RWPE2 (cell line): ENCODE results near the gene GORASP2.

ENCODE experiments used
- ATAC-seq: fragments of 200-7000 bp; cut with Tn5 transposase; 3 replicates; pipeline ENCODE4 v1.9.1; 2021; ENCODE audit warnings: low read depth
- DNase-seq: peaks from one replicate; pipeline ENCODE4 v3.0.0-alpha.2; 2020; ENCODE audit warnings: low spot score
- H3K27ac ChIP-seq: fragments of 450-650 bp; 2 replicates; pipeline ENCODE4 v1.5.1; 2017; ENCODE audit warnings: mild to moderate bottlenecking; ENCODE audit not compliant: poor library complexity, severe bottlenecking
- H3K27me3 ChIP-seq: fragments of 250-450 bp; sonication (Bioruptor Pico); 2 replicates; pipeline ENCODE4 v1.5.1; 2021; ENCODE audit warnings: mild to moderate bottlenecking, moderate library complexity; ENCODE audit not compliant: insufficient read depth, poor library complexity, severe bottlenecking
- H3K36me3 ChIP-seq: fragments of 250-450 bp; sonication (Bioruptor Pico); 2 replicates; pipeline ENCODE4 v1.5.1; 2020; ENCODE audit warnings: low read depth, mild to moderate bottlenecking, moderate library complexity
- H3K4me1 ChIP-seq: fragments of 250-450 bp; sonication (Bioruptor Pico); 2 replicates; pipeline ENCODE4 v1.5.1; 2021; ENCODE audit warnings: mild to moderate bottlenecking, moderate library complexity; ENCODE audit not compliant: insufficient read depth, poor library complexity, severe bottlenecking
- H3K4me3 ChIP-seq: fragments of 250-450 bp; sonication (Bioruptor Pico); 2 replicates; pipeline ENCODE4 v1.5.1; 2021; ENCODE audit warnings: mild to moderate bottlenecking, moderate library complexity; ENCODE audit not compliant: severe bottlenecking
- H3K9me3 ChIP-seq: fragments of 250-450 bp; sonication (Bioruptor Pico); 2 replicates; pipeline ENCODE4 v1.5.1; 2021; ENCODE audit warnings: mild to moderate bottlenecking, moderate library complexity; ENCODE audit not compliant: severe bottlenecking
- TF ChIP-seq, protein P1 (sequence below): fragments of 450-650 bp; IDR thresholded peaks from one replicate; pipeline ENCODE4 v1.5.1; 2017; ENCODE audit warnings: mild to moderate bottlenecking, moderate library complexity; ENCODE audit not compliant: poor library complexity, severe bottlenecking

Gene GORASP2

DNA sequence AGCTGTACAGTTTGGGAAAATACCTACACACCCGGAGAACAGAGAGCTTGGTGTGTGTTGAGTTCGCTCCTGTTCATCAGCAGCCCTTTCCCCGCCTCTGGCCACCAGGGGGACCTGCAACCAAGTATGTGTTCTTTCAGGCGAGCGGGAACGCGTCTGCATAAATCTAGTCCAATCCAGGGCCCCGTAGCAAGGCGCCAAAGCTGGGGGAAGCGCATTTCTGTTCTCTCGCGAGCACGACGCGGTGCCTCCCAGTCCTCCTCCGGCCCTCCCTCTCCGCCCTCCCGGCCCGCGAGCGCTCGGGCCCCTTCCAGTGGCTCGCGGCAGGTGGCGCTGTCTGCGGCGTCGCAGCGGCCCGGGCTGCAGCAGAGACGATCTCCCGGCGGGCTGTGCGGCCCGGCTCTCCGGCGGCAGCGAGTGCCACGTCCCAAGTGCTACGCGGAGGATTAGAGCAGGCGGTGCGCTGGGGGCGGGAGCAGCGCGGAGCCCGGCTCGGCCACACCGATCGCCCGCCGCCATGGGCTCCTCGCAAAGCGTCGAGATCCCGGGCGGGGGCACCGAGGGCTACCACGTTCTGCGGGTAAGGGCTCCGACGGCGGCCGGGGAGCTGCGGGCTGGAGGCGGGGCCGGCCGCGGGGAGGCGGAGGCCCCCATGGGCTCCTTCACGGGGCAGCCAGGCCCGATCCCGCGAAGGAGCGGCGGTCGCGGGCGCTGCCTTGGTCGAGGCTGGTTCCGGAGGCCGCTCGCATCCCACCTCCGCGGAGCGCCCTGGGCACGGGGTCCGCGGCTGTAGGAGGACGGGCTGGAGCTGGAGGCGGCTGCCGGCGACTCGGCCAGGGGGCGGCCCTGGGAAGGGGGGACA lies at the start of gene GORASP2:
GORASP2 (plus strand) TSS at position 430 of the 862 bp plus-strand sequence; CDS start at position 518, 88 bp downstream.
- ATAC-seq (peak; percentile 93), DNase-seq (peak; percentile 99)
- Histone ChIP-seq H3K27me3 (no peaks in the 10 kb centered on the region), H3K27ac (peak within 1 kb of the TSS; percentile 72), H3K4me3 (peak within 1 kb of the TSS; percentile 80), H3K9me3 (peaks cover 1% of the 10 kb centered on the region), H3K36me3 (peaks cover 23% of the 10 kb centered on the region), H3K4me1 (peaks cover 5% of the 10 kb centered on the region)
- TF ChIP-seq, protein P1, sequence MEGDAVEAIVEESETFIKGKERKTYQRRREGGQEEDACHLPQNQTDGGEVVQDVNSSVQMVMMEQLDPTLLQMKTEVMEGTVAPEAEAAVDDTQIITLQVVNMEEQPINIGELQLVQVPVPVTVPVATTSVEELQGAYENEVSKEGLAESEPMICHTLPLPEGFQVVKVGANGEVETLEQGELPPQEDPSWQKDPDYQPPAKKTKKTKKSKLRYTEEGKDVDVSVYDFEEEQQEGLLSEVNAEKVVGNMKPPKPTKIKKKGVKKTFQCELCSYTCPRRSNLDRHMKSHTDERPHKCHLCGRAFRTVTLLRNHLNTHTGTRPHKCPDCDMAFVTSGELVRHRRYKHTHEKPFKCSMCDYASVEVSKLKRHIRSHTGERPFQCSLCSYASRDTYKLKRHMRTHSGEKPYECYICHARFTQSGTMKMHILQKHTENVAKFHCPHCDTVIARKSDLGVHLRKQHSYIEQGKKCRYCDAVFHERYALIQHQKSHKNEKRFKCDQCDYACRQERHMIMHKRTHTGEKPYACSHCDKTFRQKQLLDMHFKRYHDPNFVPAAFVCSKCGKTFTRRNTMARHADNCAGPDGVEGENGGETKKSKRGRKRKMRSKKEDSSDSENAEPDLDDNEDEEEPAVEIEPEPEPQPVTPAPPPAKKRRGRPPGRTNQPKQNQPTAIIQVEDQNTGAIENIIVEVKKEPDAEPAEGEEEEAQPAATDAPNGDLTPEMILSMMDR: peak; percentile 99

DNA sequence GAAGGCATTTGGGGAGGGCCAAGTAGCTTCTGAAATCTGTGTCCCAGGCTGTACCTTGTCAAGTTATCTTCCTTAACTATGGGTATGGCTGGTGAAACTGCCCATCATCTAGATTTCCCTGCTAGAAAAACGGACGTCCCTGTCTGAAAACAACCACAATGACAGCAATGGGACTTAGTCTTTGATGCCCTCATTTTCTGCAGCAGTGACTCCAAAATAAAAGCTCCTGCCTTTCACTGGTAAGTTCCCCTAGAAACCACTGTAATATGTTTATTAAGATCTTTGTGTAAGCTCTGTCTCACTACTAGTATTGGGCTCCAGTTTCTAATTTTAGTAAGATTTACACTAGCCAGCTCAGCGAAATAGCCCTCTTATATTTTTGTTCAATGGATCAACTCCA lies 47.2 kb upstream of the GORASP2 start:
- peaks cover 14% of the 10 kb centered on the region for H3K4me1 ChIP-seq
- H3K27me3 ChIP-seq: no peaks in the 10 kb centered on the region
- ATAC-seq (no peak), DNase-seq (no peak)
- no peaks in the 10 kb centered on the region for H3K9me3 ChIP-seq
- no peak overlapping the region for H3K4me3 ChIP-seq
- TF ChIP-seq, protein P1: no peak
- H3K36me3 ChIP-seq: no peaks in the 10 kb centered on the region
- no peak overlapping the region for H3K27ac ChIP-seq

DNA sequence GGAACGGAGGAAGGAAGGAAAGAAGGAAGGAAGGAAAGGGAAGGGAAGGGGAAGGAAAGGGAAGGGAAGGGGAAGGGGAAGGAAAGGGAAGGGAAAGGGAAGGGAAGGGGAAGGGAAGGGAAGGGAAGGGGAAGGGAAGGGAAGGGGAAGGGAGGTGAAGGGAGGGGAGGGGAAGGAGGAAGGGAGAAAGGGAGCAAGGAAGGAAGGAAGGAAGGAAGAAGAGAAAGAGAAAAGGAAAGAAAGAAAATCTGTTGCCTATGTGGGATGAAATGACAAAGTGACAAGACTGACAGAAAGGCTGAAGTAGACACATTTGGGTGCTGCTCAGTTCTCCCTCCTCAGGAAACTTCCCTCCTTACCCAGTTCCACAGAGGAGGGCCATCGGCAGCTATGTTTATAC lies 46.3 kb upstream of the GORASP2 start:
- H3K36me3 ChIP-seq: no peaks in the 10 kb centered on the region
- H3K27ac ChIP-seq: no peak overlapping the region
- H3K4me1 ChIP-seq: peaks cover 12% of the 10 kb centered on the region
- ATAC-seq (no peak), DNase-seq (no peak)
- no peaks in the 10 kb centered on the region for H3K9me3 ChIP-seq
- TF ChIP-seq, protein P1: no peak
- H3K27me3 ChIP-seq: no peaks in the 10 kb centered on the region
- H3K4me3 ChIP-seq: no peak overlapping the region

DNA sequence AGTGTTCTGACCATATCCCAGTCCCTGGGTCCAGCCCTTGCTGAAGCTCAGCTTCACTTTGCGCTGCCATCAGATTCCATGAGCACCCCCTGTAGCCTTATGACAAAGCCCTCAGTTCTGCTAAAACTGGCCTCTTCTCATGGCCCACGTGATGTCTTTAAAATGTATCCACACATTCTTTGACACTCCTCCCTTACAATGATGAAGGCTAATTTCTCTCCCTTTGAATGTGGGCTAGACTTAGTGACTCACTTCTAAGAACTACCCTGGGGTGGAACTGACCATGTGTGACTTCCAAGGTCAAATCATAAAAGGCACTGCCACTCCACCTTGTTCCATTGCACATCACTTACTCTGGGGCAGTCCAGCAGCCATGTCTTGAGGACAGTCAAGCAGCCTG lies 45.4 kb upstream of the GORASP2 start:
- Histone ChIP-seq H3K36me3 (no peaks in the 10 kb centered on the region), H3K4me1 (peaks cover 4% of the 10 kb centered on the region), H3K27me3 (no peaks in the 10 kb centered on the region), H3K9me3 (no peaks in the 10 kb centered on the region), H3K4me3 (no peak overlapping the region), H3K27ac (no peak overlapping the region)
- TF ChIP-seq, protein P1: no peak
- no peak for DNase-seq
- no peak for ATAC-seq

DNA sequence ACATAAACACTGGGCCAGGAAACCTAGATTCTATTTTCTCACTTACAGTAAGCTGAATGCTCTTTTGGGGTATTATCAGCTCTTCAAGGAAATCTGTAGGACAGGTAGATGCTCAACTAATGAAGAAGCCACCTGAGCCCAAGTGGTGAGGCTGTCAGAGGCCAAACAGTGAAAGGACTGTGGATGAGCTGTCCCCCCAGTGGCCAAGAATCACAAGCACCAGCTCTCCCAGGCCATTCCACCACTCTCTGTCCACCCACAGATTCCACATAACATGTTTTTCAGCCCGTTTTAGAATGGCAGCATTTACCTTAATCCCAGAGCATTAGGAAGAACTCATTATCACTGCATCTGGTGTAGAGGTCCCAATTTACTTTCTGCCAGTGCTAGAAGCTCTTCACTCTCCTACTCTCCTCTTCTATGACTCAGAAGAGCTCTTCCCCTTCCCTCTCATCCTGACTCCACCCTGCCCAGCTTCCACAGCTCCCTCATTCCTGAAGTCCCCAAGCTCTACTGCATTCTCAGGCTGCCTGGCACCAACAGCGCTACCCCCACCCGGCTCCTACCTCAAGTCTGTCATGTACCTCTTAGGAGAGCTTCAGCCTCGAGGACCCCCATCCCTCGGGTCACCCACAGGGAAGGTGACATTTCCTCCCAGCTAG lies 43.8 kb upstream of the GORASP2 start:
- H3K27me3 ChIP-seq: no peaks in the 10 kb centered on the region
- H3K27ac ChIP-seq: no peak overlapping the region
- peaks cover 4% of the 10 kb centered on the region for H3K4me1 ChIP-seq
- ATAC-seq: no peak; the same call in 2 of the 3 replicates
- no peaks in the 10 kb centered on the region for H3K36me3 ChIP-seq
- TF ChIP-seq, protein P1: no peak
- no peaks in the 10 kb centered on the region for H3K9me3 ChIP-seq
- no peak for DNase-seq
- H3K4me3 ChIP-seq: no peak overlapping the region
